WTC11 (cell line): ENCODE results near the gene KCNIP1. TPM values are rescaled to one million over a fixed set of nuclear protein-coding genes. Genes with fewer than 3 reads are reported as not detected.

Experiments
- ATAC-seq: fragments of 200-7000 bp; cut with Tn5 transposase; 2 replicates; pipeline ENCODE4 v1.10.0; 2021; ENCODE audit warnings: mild to moderate bottlenecking, moderate library complexity
- CTCF ChIA-PET: fragments of 300-600 bp; sonication (Branson Sonifier 250); formaldehyde crosslinking; loops from one replicate; lab custom pipeline; 2021; ENCODE audit warnings: antibody characterized with exemption; lab: Charles Lee
- POLR2A ChIA-PET: fragments of 350-600 bp; sonication (Branson Sonifier 250); formaldehyde crosslinking; loops from one replicate; lab custom pipeline; 2021; ENCODE audit warnings: antibody characterized with exemption; lab: Charles Lee
- DNase-seq: peaks from one replicate; pipeline ENCODE4 v3.0.0; 2021; ENCODE audit warnings: low spot score
- H3K27ac Mint-ChIP-seq: 2 replicates; pipeline ENCODE4 v1.8.0; 2021; ENCODE audit warnings: mixed read lengths
- H3K27me3 Mint-ChIP-seq: 2 replicates; pipeline ENCODE4 v1.8.0; 2021; ENCODE audit warnings: low read depth, mild to moderate bottlenecking, moderate library complexity, mixed read lengths
- H3K36me3 Mint-ChIP-seq: 2 replicates; pipeline ENCODE4 v1.8.0; 2021; ENCODE audit warnings: mixed read lengths
- H3K4me1 Mint-ChIP-seq: 2 replicates; pipeline ENCODE4 v1.8.0; 2022; ENCODE audit warnings: mixed read lengths
- H3K4me3 Mint-ChIP-seq: 2 replicates; pipeline ENCODE4 v1.8.0; 2021; ENCODE audit warnings: mild to moderate bottlenecking, moderate library complexity, mixed read lengths
- H3K9me3 Mint-ChIP-seq: 2 replicates; pipeline ENCODE4 v1.8.0; 2021; ENCODE audit warnings: mixed read lengths
- ATF3 ChIP-seq: sonication (generic); formaldehyde crosslinking; conservative IDR thresholded peaks from 2 replicates; pipeline ENCODE4 v1.8.1; 2022; ENCODE audit warnings: mild to moderate bottlenecking, missing genetic modification reagents
- ATF6 ChIP-seq: sonication (generic); formaldehyde crosslinking; IDR thresholded peaks from 2 replicates; pipeline ENCODE4 v1.8.1; 2023; ENCODE audit warnings: mild to moderate bottlenecking, missing genetic modification reagents
- KAT7 ChIP-seq: sonication (generic); formaldehyde crosslinking; IDR thresholded peaks from 2 replicates; pipeline ENCODE4 v1.8.1; 2023; ENCODE audit warnings: missing genetic modification reagents, mild to moderate bottlenecking, borderline replicate concordance
- NFE2L1 ChIP-seq: sonication (generic); formaldehyde crosslinking; IDR thresholded peaks from 2 replicates; pipeline ENCODE4 v1.8.1; 2023; ENCODE audit warnings: missing genetic modification reagents
- NR2C2 ChIP-seq: sonication (generic); formaldehyde crosslinking; IDR thresholded peaks from 2 replicates; pipeline ENCODE4 v1.8.0; 2022; ENCODE audit warnings: mild to moderate bottlenecking, missing genetic modification reagents
- OVOL2 ChIP-seq: fragments of 250-450 bp; sonication (Bioruptor Pico); IDR thresholded peaks from 2 replicates; pipeline ENCODE4 v1.9.0; 2021; ENCODE audit warnings: mild to moderate bottlenecking, borderline replicate concordance
- PRRX2 ChIP-seq: fragments of 250-450 bp; sonication (Bioruptor Pico); IDR thresholded peaks from 2 replicates; pipeline ENCODE4 v1.8.0; 2021; ENCODE audit warnings: mild to moderate bottlenecking
- SMAD4 ChIP-seq: sonication (generic); formaldehyde crosslinking; IDR thresholded peaks from 2 replicates; pipeline ENCODE4 v1.8.0; 2022; ENCODE audit warnings: mild to moderate bottlenecking, missing genetic modification reagents
- TP53 ChIP-seq: sonication (generic); formaldehyde crosslinking; IDR thresholded peaks from 2 replicates; pipeline ENCODE4 v1.8.1; 2023; ENCODE audit warnings: mild to moderate bottlenecking, missing genetic modification reagents
- ZNF121 ChIP-seq: sonication (generic); formaldehyde crosslinking; IDR thresholded peaks from 2 replicates; pipeline ENCODE4 v1.8.0; 2023; ENCODE audit warnings: missing genetic modification reagents
- ZNF138 ChIP-seq: sonication (generic); formaldehyde crosslinking; conservative IDR thresholded peaks from 2 replicates; pipeline ENCODE4 v1.8.1; 2022; ENCODE audit warnings: mild to moderate bottlenecking, moderate library complexity, missing genetic modification reagents
- ZNF263 ChIP-seq: sonication (generic); formaldehyde crosslinking; IDR thresholded peaks from 2 replicates; pipeline ENCODE4 v1.8.1; 2022; ENCODE audit warnings: low read depth, mild to moderate bottlenecking, moderate library complexity, missing genetic modification reagents
- total RNA-seq: library from RNA; stranded (reverse); gene quantifications from 3 replicates; pipeline ENCODE4 v1.2.3, GENCODE V29; 2021
- TF ChIP-seq, protein P1 (sequence below): fragments of 250-450 bp; sonication (Bioruptor Pico); IDR thresholded peaks from 2 replicates; pipeline ENCODE4 v1.9.0; 2021; ENCODE audit warnings: mild to moderate bottlenecking
- TF ChIP-seq, protein P2 (sequence below): fragments of 250-450 bp; sonication (Bioruptor Pico); conservative IDR thresholded peaks from 2 replicates; pipeline ENCODE4 v1.9.0; 2021; ENCODE audit warnings: mild to moderate bottlenecking

Gene KCNIP1
- total RNA-seq, 1 experiment from 2014 or later, result 0.59 TPM

- TF ChIP-seq ZNF121, result no peak
- TF ChIP-seq, protein P1, sequence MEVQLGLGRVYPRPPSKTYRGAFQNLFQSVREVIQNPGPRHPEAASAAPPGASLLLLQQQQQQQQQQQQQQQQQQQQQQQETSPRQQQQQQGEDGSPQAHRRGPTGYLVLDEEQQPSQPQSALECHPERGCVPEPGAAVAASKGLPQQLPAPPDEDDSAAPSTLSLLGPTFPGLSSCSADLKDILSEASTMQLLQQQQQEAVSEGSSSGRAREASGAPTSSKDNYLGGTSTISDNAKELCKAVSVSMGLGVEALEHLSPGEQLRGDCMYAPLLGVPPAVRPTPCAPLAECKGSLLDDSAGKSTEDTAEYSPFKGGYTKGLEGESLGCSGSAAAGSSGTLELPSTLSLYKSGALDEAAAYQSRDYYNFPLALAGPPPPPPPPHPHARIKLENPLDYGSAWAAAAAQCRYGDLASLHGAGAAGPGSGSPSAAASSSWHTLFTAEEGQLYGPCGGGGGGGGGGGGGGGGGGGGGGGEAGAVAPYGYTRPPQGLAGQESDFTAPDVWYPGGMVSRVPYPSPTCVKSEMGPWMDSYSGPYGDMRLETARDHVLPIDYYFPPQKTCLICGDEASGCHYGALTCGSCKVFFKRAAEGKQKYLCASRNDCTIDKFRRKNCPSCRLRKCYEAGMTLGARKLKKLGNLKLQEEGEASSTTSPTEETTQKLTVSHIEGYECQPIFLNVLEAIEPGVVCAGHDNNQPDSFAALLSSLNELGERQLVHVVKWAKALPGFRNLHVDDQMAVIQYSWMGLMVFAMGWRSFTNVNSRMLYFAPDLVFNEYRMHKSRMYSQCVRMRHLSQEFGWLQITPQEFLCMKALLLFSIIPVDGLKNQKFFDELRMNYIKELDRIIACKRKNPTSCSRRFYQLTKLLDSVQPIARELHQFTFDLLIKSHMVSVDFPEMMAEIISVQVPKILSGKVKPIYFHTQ (CRISPR knock-in tag), result no peak
- TF ChIP-seq, all 79 proteins: peak for 0
Observed at GRCh38 chr5:170660531-170660930, 156.7 kb downstream of the KCNIP1 start (continued).

DNA sequence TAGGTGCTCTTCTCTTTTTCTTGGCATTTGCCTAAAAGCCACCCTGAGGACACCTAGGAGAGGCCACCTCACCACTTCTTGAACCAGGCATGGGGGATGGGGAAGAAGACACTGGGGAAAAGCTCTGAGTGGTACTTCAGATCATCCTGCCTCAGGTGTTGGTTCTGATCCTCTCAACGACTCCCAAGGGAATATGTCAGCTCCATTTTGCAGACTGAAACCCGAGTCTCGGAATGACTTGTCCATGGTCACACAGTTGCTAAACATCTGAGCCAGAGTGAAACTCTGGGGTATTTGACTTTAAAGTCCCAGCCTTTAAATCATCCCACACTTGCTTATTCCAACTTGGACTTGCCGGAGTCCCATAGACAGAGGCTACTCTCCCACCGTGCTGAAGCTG, 159.1 kb downstream of the KCNIP1 start:
- no peak for TF ChIP-seq NR2C2 (CRISPR knock-in tag)
- no peak for TF ChIP-seq ZNF138 (CRISPR knock-in tag)
- no peak for TF ChIP-seq PRRX2
- TF ChIP-seq, protein P2, sequence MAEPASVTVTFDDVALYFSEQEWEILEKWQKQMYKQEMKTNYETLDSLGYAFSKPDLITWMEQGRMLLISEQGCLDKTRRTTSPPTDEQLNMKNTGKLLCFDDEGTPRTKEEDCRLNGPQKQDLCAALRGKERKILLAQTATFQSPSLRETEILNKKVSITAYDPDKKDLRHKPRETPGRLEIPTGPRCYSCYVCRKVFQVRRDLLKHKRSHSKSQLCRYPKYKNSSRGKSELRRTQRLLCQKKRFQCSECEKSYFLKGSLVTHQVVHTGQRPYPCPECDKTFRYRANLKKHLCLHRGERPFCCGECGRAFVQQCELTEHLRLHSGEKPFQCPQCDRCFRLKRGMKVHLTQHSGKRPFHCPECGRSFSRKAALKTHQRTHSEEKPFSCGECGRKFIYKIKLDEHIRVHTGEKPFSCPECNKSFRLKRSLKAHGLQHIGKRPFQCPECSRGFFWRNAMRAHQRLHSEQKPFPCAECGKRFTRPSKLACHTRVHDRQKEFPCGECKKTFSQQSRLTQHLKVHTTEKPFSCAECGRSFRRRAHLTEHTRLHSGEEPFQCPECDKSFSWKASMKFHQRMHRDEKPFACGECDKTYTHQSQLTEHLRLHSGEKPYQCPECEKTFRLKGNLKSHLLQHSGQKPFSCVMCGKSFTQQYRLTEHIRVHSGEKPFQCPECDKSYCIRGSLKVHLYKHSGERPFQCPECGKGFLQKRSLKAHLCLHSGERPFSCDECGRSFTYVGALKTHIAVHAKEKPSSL (CRISPR knock-in tag), result no peak
- no peak for TF ChIP-seq TP53 (CRISPR knock-in tag)
- no peak for TF ChIP-seq KAT7
- TF ChIP-seq SMAD4 (CRISPR knock-in tag), result no peak
- TF ChIP-seq ATF3 (CRISPR knock-in tag), result no peak
- no peak for TF ChIP-seq ATF6 (CRISPR knock-in tag)
- TF ChIP-seq NFE2L1 (CRISPR knock-in tag), result no peak
- no peak for TF ChIP-seq OVOL2
- TF ChIP-seq, protein P1 (CRISPR knock-in tag), result no peak
- no peak for ATAC-seq
- H3K4me3 Mint-ChIP-seq, result no peak overlapping the region
- ChIA-PET CTCF (no interaction called here), POLR2A (no interaction called here)
- H3K27me3 Mint-ChIP-seq, result peaks cover 17% of the 10 kb centered on the region
- no peak overlapping the region for H3K27ac Mint-ChIP-seq
- no peak for DNase-seq
- no peaks in the 10 kb centered on the region for H3K4me1 Mint-ChIP-seq
- no peaks in the 10 kb centered on the region for H3K9me3 Mint-ChIP-seq
- H3K36me3 Mint-ChIP-seq, result no peaks in the 10 kb centered on the region

GRCh38 chr5:170678811-170679210, 175.0 kb downstream of the KCNIP1 start:
- TF ChIP-seq, protein P2 (CRISPR knock-in tag), result no peak
- TF ChIP-seq ZNF263, result no peak
- TF ChIP-seq, all 79 proteins: peak for 0
- POLR2A ChIA-PET, result no interaction called here
- CTCF ChIA-PET, result interaction anchor here (0.7 kb wide), 1 partner anchor 47 kb away, joined by 3 read pairs; no protein-coding TSS in a partner anchor
- Mint-ChIP-seq H3K4me1 (peaks cover 6% of the 10 kb centered on the region; the same call in 1 of the 2 replicates), H3K4me3 (no peak overlapping the region), H3K9me3 (no peaks in the 10 kb centered on the region), H3K27me3 (peaks cover 54% of the 10 kb centered on the region), H3K36me3 (no peaks in the 10 kb centered on the region), H3K27ac (no peak overlapping the region)
- no peak for DNase-seq
- no peak for ATAC-seq
